Omental fat pad (tissue), 4 donors: Measurements from ENCODE around the gene SMAGP. TPM values are rescaled to one million over a fixed set of nuclear protein-coding genes. Genes with fewer than 3 reads are reported as not detected.

Source experiments
- ATAC-seq: fragments of 150-250 bp; one replicate; pipeline ENCODE4 v1.9.1; 2016; ENCODE audit warnings: mild to moderate bottlenecking, moderate library complexity; ENCODE audit not compliant: low FRiP score
- DNase-seq: peaks from one replicate; pipeline ENCODE4 v3.0.0-alpha.2; 2019; ENCODE audit warnings: low spot score
- total RNA-seq, 4 donors: library from RNA; depleted of rRNA; stranded (reverse); fragments of >200 nt; gene quantifications; one replicate each; pipeline ENCODE4 v1.1.0, GENCODE V29; 2016
- TF ChIP-seq, protein P1 (sequence below), 3 donors: fragments of 450-650 bp; IDR thresholded peaks; one replicate each; pipeline ENCODE4 v1.5.1; 2016 to 2017; ENCODE audit warnings: antibody characterized with exemption in 3 of 3, mild to moderate bottlenecking in 3 of 3, moderate library complexity in 2 of 3

The SMAGP gene
- total RNA-seq, 4 donors from 2014 or later, result 3.8 to 12.0 (median 7.0) TPM

DNA sequence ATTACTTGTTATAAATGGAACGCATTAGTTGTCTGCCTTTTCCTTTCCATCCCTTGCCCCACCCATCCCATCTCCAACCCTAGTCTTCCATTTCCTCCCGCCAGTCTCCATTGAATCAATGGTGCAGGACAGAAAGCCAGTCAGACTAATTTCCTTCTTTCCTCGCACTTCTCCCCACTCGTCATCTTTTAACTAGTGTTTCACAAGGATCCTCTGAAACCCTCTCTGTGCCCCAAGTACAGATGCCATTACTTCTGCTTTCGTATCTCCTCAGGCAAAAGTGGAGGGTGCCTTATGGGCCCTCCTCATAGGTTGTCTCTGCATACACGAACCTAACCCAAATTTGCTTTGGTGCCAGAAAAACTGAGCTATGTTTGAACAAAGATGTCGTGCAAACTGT, 27.3 kb downstream of the SMAGP start:
- ATAC-seq (no peak), DNase-seq (no peak)
- TF ChIP-seq, protein P1, sequence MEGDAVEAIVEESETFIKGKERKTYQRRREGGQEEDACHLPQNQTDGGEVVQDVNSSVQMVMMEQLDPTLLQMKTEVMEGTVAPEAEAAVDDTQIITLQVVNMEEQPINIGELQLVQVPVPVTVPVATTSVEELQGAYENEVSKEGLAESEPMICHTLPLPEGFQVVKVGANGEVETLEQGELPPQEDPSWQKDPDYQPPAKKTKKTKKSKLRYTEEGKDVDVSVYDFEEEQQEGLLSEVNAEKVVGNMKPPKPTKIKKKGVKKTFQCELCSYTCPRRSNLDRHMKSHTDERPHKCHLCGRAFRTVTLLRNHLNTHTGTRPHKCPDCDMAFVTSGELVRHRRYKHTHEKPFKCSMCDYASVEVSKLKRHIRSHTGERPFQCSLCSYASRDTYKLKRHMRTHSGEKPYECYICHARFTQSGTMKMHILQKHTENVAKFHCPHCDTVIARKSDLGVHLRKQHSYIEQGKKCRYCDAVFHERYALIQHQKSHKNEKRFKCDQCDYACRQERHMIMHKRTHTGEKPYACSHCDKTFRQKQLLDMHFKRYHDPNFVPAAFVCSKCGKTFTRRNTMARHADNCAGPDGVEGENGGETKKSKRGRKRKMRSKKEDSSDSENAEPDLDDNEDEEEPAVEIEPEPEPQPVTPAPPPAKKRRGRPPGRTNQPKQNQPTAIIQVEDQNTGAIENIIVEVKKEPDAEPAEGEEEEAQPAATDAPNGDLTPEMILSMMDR (IDR thresholded peaks at IDR 0.05), result no peak

DNA sequence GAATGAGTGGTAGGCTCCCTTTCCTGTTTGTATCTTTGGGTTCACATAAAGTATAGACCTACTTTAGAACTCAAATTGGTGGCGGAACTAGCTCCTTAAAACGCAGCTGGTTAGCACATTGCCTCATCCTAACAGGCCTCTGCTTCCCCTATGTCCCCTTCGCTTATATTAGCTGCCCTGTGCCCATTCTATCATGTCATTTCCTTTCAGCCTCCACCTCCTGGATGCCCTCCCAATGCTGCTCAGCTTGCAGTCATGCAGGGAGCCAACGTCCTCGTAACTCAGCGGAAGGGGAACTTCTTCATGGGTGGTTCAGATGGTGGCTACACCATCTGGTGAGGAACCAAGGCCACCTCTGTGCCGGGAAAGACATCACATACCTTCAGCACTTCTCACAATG, 28.1 kb downstream of the SMAGP start:
- DNase-seq, result no peak
- ATAC-seq, result no peak
- TF ChIP-seq, protein P1 (IDR thresholded peaks at IDR 0.05), result no peak

DNA sequence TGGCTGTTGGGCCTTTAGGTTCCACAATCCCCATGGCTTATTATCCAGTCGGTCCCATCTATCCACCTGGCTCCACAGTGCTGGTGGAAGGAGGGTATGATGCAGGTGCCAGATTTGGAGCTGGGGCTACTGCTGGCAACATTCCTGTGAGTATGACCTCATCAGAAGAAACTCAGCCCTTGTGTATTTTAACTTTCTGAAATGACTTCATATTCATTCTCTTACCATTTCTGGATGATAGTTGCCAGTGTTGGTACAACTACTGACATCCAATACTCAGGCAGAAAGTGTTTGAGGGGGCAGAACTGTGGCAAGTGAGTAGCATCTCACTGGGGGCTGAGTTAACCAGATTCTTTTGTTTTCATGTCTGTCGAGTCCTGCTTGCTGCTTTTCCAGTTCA, 29.2 kb downstream of the SMAGP start:
- no peak for ATAC-seq

GRCh38 chr12:51238510-51239334, 31.5 kb downstream of the SMAGP start, which contains the start of gene DAZAP2:
Gene DAZAP2, plus strand, starts transcription at chr12:51238826. Its CDS starts 82 bp downstream, at chr12:51238908.
- TF ChIP-seq, protein P1 (IDR thresholded peaks at IDR 0.05), result no peak
- DNase-seq (peak; percentile 89), ATAC-seq (peak; percentile 98)

More for the DNA sequence above, 29.2 kb downstream of the SMAGP start:
- DNase-seq, result no peak
- TF ChIP-seq, protein P1 (IDR thresholded peaks at IDR 0.05), result no peak

GRCh38 chr12:51238037-51238509, 32.1 kb downstream of the SMAGP start:
- DNase-seq, result no peak
- TF ChIP-seq, protein P1 (IDR thresholded peaks at IDR 0.05), result no peak
- ATAC-seq, result no peak

- TF ChIP-seq, protein P1 (IDR thresholded peaks at IDR 0.05), result no peak
- DNase-seq, result no peak
- ATAC-seq, result no peak
These were observed 35.7 kb downstream of the SMAGP start for GRCh38 chr12:51234530-51234929.

DNA sequence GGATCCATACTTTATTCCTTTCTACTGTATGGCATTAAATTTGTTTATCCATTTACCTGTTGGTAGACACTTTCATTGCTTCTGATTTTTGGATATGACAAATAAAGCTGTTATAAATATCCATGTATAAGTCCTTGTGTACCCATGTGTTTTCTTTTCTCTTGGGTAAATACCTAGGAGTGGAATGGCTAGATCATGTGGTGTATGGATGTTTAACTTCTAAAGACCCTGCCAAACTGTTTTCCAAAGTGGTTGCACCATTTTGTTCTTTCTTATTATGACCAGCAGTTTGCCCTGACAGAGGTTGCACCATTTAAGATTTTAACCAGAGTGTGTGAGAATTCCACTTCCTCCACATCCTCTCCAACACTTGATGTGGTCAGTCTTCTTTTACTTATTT, 37.6 kb downstream of the SMAGP start:
- DNase-seq, result no peak
- ATAC-seq, result no peak
- TF ChIP-seq, protein P1 (IDR thresholded peaks at IDR 0.05), result no peak
